Activated gamma-delta T cell treated with anti-CD3 and anti-CD28 coated beads, Interleukin-2, amount 50 U/mL, for 16 hours (primary cell): ENCODE measurements around the gene BIK.
A peak's percentile ranks its signal among the peaks of the same experiment; 100 is the strongest.
"Not testable (repeated sequence)": the region's sequence is repeated elsewhere in the genome, so short reads cannot be mapped to it uniquely, and the experiment has no call there.

Source experiments
- DNase-seq: peaks from one replicate; pipeline ENCODE4 v3.0.0-alpha.2; 2020; ENCODE audit warnings: low read depth

The BIK gene

GRCh38 chr22:43136255-43136654, 25.7 kb downstream of the BIK start:
- no peak for DNase-seq

DNA sequence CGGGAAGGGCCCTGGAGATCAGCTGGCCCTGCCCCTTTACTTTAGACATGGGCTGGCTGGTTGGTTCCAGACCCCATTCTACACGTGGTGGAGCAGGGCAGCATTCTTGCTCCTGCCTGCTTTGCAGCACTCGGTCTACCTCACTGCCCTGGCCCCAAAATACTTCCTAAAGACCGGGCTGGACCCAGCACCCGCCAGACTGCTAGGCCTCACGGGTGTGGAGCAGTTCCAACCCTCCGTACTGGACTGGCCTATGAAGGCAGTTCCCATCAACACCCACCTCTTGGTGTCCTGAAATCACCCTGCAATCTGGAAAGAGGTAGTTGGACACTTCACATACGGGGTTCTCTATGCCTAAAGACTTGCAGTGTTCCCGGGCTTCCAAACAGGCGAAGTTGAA, 26.3 kb downstream of the BIK start:
- no peak for DNase-seq

DNA sequence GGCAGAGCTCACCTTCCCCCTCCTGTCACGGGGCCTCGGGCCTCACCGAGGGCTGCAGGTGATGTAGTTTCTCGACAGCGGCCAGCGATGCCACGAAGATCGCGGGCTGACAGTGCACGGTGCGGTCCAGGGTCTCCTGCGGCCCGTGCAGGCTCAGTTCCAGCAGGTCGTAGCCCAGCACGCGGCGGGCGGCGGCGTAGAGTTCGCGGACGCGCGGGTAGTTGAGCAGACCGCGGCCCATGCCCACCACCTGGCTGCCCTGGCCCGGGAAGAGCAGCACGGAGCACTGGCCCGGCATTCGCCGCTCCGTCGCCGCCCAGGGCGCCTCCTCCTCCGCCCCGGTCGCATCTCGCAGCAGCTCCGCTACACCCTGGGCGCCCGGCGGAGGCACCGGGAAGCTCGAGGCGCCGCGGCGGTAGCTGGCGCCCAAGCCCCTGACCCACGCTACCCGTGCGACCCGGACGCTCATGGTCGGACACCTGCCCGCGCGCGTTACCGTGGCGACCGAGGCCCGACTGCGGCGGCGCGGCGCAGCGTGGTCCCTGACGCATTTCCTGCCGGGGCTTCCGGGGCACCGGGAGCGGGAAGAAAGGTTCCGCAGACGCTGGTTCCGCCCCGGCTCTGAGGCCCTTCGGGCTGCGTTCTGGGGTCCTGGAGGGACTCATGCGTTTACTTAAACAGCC, 32.5 kb downstream of the BIK start, which contains the start of gene MCAT:
Gene MCAT, minus strand, starts transcription at position 519 of the 683 bp plus-strand sequence. Its CDS starts 50 bp downstream, at position 469.
- peak; percentile 62 for DNase-seq

DNA sequence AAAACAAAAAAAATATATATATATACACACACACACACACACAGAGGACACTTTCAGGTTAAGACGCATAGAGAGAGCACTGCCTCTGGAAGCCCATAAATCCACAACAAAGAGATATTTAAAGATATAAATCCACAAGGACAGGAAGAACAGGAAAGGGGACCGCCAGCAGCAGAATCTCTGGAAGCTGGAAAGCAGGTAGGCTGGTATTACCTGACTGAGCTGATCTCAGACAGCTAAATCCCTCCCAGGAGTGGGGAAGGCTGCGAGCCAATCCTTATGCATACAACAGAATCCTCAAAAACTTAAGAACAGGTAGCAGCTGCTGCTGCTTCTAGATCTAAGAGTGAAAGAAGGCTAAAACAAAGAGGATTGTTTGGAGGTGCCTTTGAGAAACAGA, 34.4 kb downstream of the BIK start:
- no peak for DNase-seq

GRCh38 chr22:43145371-43145770, 34.8 kb downstream of the BIK start:
- DNase-seq: not testable (repeated sequence)

- DNase-seq: not testable (repeated sequence)
These were observed 35.8 kb downstream of the BIK start for GRCh38 chr22:43146332-43146731.

GRCh38 chr22:43147821-43148220, 37.3 kb downstream of the BIK start:
- no peak for DNase-seq

DNA sequence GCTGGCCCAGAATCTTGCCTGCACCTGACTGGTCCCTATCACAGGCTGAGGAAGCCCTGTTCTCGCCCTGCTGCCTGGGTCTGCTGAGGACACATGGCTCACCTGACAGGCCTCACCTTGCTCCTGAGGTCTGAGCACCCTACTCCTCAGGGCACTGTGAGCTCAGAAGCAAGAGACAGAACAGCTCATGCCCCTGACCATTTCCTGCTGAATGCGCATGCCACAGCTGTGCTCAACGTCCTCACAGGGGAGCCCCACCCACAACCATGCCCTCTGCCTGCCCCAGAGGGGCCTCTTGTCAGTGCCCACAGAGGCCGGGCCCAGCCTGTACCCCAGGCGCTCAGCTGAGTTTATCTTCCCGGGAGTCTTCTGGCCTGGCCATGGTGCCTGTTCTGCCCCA, 38.0 kb downstream of the BIK start:
- no peak for DNase-seq

GRCh38 chr22:43150731-43151206, 40.2 kb downstream of the BIK start:
- DNase-seq: no peak

DNA sequence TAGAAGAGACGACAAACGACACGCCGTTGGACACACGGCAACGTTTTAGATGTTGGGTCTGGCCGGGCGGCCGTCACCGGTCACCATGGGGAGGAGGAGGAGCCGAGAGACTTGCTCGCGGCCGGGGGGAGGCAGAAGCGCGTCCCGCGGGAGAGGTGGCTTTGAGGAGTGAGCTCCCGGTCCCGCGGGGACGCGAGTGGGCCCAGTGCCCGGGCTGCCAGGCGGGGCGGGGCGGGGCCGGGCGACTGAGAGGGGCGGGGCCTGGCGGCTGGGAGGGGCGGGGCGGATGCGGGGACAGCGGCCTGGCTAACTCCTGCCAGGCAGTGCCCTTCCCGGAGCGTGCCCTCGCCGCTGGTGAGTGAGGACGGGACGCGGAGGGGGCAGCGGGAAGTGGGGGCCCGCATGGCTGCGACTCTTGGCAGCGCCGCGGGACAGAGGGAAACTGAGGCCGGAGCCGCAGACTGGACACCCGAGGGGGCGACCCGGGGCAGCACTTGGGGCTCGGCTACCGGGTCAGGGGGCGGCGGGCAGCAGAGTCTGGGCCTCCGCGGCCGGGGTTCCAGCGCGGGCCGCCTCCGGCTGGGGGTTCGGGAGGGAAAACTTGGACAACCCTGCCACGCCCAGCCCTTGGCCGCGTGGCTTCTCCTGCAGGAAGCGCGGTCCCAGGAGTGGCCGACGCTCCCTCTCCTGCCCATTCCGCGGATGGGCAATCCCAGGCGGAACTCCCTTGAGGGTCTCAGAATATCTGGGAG, 40.9 kb downstream of the BIK start, which contains the start of gene TSPO:
Gene TSPO, plus strand, starts transcription at position 309 of the 752 bp plus-strand sequence. CDS start 7,680 bp downstream, outside the sequence.
- peak; percentile 35 for DNase-seq

GRCh38 chr22:43152003-43152356, 41.4 kb downstream of the BIK start:
- no peak for DNase-seq

GRCh38 chr22:43152357-43153071, 42.0 kb downstream of the BIK start:
- peak; percentile 43 for DNase-seq

- no peak for DNase-seq
These were observed 43.3 kb downstream of the BIK start for GRCh38 chr22:43153899-43154298.

DNA sequence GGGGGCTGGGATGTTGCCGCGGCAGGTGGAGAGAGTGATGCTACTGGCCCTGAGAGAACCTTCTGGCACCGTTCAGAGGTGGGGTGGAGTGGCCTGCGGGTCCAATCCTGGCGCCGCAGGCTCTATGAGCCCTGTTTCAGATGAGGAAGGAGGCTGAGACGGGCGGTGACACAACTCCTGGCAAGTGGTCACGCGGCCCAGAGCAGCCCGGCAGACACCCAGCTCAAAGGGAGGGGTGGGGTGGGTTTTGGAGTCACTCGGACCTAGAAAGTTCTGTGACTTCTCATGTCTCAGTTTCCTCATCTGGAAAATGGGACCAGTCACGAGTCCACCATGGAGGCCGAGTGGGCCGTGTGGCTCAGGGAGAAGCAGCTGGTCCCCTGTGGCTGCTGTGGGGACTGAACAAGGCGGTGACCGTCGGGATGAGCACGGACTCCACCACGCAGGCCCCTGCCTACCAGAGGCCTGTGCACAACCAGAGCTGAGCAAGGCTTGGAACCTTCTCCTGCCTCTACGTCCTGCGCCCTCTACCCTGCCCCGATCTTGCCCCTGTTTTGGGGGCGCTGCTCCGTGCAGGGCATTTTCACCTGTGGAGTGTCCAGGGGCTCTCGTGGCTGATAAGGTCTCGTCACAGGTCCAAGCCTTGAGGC, 44.5 kb downstream of the BIK start:
- DNase-seq: no peak

DNA sequence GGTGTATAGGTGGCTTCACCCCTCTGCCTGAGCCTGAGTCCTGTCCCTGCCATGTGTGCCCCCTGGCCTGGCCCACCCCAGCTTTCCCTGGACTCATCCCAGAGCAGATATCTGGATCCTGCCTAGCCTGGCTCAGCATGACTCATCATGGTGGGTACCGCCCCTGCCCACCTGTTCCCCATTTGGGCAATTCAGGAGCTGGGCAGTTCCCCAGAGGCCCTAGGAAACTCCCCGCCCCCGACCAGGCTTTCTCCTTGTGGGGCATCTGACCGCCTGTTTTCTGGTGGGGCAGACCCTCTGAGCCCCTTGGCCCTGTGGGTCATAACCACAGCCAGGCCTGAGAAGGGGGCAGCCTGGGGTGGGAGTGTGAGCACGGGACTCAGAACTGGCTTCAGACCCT, 45.2 kb downstream of the BIK start:
- DNase-seq: no peak

DNA sequence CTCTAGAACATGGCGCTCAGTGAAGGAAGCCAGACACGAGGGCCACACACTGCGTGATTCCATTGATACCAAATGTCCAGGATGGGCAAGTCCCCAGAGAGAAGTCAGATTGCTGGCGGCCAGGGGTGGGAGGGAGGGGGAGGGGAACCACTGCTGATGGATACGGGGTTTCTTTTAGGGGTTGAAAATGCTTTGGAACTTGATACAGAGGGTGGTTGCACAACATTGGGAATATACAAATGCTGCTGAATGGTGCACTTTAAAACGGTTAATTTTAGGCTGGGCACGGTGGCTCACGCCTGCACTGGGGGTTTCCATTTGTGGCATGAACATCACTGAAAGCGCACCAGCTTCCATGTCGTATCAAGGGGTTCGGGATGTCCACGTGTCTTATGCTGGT, 45.9 kb downstream of the BIK start:
- no peak for DNase-seq

DNA sequence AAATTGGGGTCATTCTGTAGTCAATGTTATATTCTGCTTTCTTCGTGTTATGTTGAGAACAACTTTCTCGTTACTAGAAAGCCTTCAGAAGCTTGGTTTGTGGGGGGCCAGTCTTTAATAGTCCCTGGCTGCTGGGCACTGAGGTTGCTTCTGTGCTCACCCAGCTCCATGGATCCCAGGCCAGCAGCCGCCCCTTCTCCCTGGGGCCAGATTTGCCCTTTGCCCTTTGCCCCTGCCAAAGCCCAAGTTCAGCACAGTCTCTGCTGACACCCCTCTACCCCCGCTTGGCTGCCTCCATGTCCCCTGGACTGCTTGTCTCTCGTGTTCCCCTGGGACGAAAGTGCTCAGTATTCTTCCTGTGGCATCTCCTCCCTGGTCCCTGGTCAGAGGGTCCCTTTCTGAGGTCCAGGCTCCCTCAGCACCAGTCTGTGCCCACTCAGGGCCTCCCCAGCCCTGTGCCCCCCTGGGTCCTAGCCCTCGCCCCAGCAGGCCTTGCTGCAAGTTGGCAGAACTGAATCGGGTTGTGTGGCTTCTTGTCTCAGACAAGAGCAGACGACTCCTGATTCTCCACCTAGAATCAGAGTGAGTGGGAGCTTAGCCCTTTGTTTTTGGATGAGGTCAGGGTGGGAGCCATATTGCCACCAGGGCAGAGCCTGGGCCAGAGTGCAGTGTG, 47.5 kb downstream of the BIK start:
- no peak for DNase-seq

DNA sequence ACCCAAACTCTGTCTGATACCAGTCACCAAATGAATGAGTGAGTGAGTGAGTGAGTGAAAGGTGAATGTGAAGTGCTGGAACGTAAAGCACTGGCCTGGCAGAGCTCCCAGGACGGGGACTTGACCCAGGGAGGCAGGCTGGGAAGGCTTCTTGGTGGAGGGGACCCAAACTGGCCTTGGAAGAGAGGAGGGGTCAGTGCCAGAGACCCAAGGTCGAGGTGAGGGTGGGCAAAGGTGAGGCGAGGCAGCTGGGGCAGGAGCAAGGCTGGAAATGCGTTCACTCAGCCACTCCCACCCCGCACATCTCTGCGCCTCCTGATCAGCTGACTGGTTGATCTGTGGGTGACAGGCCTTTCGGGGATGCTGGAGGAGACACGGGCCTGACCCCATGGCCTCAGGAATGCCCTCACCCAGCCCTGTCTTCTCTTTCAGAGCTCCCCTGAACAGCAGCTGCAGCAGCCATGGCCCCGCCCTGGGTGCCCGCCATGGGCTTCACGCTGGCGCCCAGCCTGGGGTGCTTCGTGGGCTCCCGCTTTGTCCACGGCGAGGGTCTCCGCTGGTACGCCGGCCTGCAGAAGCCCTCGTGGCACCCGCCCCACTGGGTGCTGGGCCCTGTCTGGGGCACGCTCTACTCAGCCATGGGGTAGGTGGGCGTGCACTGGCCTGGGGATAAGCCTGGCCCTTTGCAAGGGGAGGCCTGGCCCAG, 48.4 kb downstream of the BIK start:
- no peak for DNase-seq

DNA sequence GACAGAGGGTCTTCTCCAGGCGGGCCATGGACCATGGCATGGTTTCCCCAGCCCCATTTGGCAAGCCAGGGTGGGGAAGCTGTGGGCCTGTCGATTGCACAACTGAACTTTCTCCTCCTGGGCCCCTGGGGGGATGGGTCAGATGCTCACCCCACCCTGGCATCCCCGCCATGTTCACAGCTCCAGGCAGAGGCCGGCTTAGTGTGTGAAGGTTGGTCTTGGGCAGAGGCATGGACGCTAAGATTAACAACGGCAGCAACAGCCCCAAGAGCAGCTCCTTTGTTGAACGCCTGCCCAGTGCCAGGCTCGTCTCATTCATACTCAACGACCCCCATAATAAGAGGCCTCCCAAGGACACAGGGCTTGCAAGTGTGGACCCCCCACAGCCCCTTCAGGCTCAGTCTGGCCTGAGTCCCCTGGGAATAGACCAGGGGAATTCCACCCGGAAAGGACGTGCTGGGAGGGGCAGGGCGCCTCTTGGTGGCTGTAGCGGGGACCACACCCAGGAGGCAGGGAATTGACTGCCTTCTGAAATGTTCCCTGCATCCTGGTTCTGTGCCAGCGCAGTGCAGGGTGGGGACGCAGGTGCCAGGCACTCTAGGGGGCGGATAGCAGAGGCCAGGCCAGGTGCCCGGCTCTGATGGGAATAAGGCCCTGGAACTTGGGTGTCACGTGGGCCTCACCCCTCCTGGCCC, 49.1 kb downstream of the BIK start:
- DNase-seq: no peak

- DNase-seq: no peak
These were observed 50.1 kb downstream of the BIK start for GRCh38 chr22:43160497-43161126.
